T-helper 2 cell treated with Interferon-gamma antibody and Interleukin-4, amounts not matched to agents 100 ng/mL and 5 ng/mL, for 36 hours (primary cell): ENCODE measurements around the gene SHC3. TPM values are rescaled to one million over a fixed set of nuclear protein-coding genes. Genes with fewer than 3 reads are reported as not detected.

ENCODE experiments used
- intact Hi-C: fragments of 100-400 bp; cut with micrococcal nuclease; formaldehyde crosslinking; loops from one replicate; pipeline ENCODE4 v1.15.1; 2023
- total RNA-seq: library from RNA; stranded (reverse); gene quantifications from 2 replicates; pipeline ENCODE4 v1.2.3, GENCODE V29; 2022

SHC3 gene
- total RNA-seq, 1 donor from 2014 or later: not detected

DNA sequence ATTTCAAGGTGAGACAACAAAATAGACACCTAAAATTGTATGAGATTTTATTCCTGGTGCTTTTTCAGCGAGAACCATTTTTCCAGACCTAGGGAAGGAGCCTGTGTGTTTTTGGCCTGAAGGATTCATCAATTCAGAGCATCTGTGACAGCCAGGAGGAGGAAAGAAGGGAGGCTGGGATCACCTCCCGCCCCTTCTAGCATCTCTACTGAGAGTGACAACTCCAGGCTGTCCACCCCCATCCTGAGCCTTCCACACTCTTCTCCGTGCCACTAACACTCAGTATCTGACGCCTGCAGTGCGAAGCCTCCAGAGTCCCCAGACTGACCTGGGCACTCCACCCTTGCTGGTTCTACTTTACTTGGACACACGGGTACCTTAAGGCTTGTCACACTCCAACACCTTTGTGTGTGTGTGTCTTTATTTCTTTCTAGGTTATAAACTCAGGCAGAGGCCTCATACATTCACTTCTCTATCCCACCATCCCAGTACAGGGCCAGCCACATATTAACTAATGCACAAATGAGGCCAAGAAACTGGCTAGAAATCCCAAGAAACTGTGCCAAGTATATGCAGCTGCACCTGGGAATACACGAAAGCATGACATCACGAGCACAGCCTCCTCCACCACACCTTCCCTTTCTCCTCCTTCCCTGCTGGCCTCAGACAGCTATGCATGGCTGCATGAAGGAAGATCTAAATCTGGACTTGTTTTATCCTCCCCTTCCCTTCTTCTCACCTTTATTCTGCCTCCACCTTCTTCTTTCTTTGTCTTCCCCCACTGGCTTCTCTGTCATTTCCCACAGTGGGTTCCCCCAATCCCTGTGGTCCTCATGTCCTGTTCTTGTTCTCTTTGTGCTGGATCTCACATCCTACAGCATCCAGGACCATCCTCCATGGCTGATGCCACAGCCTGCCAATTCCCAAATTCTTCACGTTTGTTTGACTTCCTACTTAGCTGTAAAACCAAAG, 171.3 kb downstream of the SHC3 start:
- intact Hi-C loops: loop anchor here (10.0 kb wide), 1 partner anchor 1052 kb away; a partner anchor contains a TSS

DNA sequence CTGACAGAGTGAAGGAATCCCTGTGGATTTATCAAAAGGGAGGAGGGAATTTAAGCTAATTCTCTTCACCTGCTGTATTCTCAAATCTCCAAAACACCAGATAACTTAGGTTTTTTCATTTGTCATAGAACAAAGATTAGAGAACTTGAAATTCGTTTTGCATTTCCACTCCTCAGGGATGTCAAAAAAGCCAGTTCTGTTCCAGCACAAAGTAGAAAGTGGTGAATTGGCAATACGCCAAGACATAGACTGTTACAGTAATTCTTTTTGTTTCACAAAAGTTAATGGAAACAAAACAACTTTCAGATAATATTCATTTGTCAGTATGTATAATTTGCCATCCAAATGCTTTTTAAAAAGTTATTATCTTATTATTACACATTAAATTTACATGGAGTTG, 172.4 kb downstream of the SHC3 start:
- intact Hi-C loops: loop anchor here (10.0 kb wide), 1 partner anchor 1051 kb away; a partner anchor contains a TSS

DNA sequence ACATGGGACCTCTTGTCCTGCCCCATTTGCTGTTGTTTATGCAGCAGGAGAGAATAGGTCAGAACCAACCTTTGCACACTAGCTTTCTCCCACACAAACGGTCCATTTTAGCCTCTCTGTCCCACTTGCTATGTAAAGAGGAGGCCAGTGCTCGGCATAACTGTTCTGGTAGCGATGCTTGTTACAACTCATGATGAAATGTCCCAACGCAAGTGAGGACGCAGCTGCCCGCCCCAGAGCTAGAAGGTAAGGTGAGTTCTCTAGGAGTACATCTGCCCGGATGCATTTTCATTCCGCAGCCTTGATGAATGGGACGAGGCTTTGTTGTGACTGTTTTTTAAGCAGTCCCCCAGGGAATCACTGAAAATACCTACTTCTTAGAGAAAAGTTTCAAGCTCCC, 173.3 kb downstream of the SHC3 start:
- intact Hi-C loops: loop anchor here (10.0 kb wide), 1 partner anchor 1051 kb away; a partner anchor contains a TSS

DNA sequence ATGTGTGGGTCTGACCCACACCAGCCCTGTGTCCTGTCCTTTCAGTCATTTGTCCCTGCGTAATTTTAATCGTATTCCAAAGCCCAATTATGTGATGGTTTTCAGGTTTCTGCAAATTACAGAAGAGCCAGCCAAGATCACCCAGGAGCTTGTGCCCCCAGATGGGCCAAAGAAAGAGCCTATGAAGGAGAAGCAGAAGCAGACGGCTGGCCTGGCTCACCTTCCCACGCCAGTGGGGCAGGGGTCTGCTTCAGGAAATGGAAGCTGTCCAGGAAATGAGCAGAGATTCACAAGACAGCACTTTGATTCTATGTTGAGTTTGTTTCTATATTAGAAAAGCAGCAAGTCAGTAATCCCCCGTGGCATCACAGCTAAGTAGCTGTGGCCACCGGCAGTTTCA, 175.6 kb downstream of the SHC3 start:
- intact Hi-C loops: loop anchor here (10.0 kb wide), 1 partner anchor 1048 kb away; a partner anchor contains a TSS

DNA sequence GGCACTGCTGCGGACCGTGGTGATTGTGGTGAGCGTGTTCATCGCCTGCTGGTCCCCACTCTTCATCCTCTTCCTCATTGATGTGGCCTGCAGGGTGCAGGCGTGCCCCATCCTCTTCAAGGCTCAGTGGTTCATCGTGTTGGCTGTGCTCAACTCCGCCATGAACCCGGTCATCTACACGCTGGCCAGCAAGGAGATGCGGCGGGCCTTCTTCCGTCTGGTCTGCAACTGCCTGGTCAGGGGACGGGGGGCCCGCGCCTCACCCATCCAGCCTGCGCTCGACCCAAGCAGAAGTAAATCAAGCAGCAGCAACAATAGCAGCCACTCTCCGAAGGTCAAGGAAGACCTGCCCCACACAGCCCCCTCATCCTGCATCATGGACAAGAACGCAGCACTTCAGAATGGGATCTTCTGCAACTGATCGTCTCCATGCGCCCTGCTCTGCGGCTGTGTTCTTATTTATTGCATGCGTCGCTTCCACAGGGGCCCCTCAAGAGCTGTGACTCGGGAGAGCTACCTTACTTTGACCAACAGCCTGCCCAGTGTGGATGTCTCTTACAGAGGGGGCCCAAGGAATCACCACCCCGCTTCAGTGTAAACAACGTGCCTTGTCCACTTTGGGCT, 176.6 kb downstream of the SHC3 start:
- intact Hi-C loops: loop anchor here (1.0 to 10.0 kb wide), 3 partner anchors 341 to 1047 kb away; a partner anchor contains a TSS

DNA sequence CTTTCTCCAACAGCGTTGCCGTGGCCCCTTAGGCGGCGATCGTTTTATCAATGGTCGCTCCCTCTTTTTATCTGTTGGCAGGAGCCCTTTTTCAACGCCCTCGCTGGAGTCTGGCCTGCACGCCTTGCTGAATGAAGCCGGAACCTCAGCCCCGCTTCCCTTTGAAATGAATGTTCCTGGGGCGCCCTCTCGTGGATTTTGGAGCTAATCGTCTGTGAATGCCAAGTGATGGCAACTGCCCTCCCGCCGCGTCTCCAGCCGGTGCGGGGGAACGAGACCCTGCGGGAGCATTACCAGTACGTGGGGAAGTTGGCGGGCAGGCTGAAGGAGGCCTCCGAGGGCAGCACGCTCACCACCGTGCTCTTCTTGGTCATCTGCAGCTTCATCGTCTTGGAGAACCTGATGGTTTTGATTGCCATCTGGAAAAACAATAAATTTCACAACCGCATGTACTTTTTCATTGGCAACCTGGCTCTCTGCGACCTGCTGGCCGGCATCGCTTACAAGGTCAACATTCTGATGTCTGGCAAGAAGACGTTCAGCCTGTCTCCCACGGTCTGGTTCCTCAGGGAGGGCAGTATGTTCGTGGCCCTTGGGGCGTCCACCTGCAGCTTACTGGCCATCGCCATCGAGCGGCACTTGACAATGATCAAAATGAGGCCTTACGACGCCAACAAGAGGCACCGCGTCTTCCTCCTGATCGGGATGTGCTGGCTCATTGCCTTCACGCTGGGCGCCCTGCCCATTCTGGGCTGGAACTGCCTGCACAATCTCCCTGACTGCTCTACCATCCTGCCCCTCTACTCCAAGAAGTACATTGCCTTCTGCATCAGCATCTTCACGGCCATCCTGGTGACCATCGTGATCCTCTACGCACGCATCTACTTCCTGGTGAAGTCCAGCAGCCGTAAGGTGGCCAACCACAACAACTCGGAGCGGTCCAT, 177.4 kb downstream of the SHC3 start:
- intact Hi-C loops: loop anchor here (1.0 to 10.0 kb wide), 3 partner anchors 340 to 1046 kb away; a partner anchor contains a TSS

DNA sequence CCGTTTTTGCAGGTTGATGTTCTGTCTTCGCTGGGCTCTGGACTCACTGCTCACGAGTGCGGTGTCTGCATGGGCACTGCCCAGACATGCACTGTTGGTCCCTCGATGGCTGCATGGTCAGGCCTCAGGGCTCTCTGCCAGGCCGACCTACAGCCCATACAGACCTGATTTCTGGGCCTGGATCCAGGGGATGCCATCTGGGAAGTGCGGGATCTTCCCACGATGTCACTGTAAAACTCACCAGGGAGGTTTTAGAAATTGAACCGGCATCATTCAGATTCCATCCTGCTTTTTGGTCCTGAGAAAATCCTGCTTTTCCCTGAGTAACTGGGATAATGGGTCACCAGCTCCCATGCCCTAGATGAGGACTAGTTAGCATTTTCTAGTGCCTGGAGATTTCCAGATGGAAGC, 178.2 kb downstream of the SHC3 start:
- intact Hi-C loops: loop anchor here (2.0 to 10.0 kb wide), 2 partner anchors 340 to 1046 kb away; a partner anchor contains a TSS

DNA sequence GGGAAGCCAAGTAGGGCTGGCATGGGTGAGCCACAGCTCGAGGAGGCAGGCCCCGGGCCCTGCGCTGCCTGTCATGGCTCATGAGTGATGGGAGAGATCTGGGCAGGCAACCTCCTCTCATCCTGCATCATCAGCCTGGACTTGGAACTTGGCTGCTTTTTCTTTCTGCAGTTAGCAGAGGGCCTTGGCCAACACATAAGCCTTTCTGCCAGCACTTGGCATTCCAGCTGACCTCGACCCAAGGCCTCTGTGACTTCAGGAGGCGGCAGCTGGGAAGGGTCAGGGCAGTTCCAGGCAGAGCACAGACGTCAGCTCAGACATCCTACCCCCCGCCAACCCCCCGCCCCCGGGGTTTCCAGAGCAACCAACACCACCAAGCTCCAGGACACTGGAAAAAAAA, 179.7 kb downstream of the SHC3 start:
- intact Hi-C loops: no loop called here

DNA sequence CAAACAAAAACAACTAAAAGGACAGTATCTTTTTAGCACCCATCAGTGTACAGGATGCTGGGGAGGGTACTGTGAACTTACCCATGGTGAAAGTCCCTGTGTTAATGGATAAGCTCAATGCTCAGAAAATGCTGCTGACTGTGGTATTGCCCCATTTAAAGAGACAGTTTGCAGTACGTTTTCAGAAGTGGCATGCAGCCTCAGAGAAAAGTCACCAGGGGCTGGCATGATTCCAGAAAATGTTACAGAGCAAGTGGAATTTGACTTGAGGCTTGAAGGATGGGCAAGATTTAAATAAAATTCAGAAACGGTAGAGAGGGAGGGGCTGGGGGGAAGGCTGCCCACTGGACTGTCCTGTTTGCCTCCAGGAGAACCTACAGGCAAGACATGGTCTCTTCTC, 180.1 kb downstream of the SHC3 start:
- intact Hi-C loops: no loop called here

DNA sequence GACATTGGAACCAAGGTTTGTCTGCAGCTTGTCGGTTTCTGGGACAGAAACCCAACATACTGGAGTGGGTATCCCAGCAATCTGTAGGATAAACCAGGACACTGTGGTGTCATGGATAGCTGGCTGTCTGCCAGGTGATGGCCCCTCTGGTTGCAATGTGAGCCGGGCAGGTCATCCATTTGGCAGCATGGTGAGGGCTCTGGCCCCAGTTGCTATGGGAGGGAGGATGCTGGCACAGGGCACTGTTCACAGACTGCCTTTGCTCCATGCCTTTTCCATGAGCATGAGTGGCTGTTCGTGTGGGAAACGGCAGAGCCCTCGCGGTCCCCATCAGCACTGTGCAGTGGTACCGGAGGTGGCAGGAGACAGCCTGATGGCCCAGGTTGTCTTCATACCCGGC, 181.0 kb downstream of the SHC3 start:
- intact Hi-C loops: no loop called here

DNA sequence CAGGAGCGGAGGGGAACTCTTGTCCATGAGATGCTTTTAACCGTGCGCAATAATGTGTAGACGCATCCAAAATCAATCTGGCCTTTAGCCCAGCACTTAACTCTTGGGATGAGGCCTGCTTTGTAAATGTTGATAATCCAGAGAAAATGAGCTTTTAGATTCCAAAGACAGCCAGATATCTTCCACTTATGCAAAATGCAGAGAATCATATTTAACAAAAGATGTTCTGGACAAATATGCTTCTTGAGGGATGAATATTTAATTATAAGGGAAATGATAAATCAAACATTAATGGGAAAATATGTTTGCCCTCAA, 181.7 kb downstream of the SHC3 start:
- intact Hi-C loops: no loop called here

DNA sequence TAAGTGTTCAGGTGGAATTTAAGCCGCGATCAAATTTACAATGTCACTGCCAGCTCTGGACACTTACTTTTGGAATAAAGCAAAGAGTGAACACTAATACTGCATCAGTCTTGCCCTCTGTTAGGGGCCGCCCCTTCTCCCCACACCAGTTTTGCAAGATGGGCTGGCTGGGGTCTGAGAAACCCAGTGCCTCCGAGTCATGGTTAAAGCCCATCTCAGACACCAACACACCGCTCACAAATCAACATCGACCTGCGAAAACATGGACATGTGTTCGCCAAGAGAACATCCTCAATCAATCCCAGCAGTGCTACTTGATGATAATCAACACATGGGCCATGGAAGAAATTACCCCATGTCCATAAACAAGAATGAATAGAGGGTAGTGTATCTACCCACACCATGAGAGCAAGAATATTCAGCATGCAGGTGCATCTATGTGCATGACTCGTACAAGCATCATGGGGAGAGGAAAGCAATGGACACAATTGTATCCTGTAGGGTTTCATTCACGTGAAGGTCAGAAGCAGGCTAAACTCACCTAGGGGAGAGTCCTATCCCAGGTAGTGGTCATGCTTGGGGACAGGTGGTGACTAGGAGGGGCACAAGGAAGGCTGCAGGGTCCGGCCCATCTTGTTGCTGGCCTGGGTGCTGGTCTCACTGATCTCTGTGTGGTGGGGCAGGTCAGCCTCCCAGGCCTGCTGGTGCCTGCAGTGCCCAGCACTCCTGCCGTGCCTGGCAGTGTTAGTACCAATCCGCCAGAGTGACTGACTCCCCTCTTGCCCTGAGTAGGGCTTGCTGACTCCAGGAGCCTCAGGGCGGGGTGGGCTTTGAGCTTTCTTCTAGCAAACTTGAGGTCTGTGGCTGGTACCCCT, 182.3 kb downstream of the SHC3 start:
- intact Hi-C loops: no loop called here

DNA sequence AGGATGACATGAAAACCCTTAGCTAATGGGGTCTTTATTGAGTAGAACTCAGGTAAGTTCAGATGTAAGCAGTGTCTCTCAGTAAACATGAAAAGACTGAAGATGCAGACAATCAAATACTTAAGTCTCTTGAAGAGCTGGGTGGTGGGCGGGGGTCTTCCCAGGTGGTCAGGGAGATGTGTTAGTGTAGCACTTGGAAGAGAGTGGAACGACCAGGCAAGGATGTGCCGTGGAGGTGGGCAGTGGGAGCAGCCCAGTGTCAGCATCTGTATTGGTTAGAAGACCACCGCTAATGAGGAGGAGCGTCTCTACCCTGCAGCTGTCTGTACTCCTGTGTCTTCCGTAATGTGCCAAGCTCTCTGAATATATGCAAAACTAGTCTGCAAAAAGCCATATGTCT, 183.0 kb downstream of the SHC3 start:
- intact Hi-C loops: no loop called here

DNA sequence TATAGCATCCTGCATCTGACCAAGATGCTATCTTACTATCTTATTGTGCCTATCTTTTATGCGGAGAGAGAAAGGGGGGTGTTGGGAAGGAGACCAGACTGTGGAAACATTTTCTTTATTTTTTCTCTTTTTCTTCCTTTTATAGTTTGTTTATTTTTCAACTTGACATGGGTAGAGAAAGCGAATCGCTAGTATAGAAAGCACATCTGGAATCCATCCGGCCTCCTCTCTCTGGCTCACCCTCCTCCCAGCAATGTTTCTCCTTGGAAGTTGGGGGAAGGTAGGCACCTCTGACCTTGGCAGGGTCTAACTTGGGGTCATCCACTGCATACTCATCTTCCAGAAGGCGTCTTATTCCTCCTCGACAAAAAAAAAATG, 183.4 kb downstream of the SHC3 start:
- intact Hi-C loops: no loop called here

DNA sequence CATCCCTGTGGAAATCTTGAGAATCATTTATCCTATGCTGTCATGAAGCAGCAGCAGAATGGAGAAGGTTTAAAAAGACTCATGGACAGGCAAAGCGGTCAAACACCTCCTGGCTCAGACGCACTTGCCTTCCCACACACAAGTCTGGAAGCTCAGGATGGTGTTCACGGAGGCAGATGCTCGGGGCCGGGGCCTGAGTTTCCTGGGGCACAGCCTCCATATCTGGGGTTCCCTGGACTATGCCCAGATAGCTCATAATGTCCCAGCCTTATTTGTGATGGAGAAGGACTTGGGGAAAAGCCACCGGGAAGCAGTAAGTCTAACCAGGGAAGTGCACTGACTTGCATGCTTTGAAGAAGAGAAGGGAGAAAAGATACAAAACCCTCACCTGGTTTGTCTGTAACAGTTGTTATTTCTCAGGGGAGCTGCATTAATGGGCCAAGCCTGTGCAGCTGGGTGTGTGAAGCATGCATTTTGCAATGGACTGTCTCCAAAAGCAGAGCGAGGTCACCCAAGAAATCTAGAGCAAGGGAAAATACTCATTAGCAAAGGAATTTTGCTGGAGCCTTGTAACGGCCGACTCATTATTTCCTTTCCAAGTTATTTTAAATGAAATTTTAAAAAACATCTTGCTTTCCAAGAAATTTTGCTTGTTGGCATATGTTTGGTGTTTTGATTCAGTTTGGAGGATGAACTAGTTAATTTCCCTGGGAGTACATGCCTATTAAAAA, 184.0 kb downstream of the SHC3 start:
- intact Hi-C loops: loop anchor here (5.0 kb wide), 1 partner anchor 1022 kb away; the partner anchor contains the start of gene CDK20

DNA sequence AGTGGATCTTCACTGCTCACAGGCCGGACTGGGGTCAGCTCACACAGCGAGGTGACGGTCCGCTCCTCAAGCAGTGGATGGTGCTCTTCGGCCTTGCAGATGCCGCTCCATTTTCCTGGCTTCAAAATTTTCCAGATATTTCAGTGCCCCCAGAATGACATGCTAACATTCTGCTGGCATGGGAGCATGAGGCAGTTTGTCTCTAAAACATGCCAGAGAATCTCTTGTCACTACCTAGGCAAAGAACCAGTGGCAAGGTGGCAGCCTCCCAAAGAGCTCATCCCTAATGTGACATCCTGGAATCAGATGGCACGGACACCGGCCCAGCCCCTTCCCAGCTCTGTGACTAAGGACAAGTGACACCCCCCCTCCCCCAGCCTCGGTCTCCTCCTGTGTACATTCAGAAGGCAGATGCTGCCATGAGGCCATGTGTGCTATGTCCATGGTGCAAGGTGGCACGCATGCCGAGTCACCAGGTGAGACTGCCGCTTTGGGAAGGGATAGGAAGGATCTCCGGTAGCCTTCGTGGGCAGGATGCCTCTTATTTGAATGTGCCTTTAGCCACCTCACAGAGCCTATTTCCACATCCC, 184.7 kb downstream of the SHC3 start:
- intact Hi-C loops: loop anchor here (5.0 kb wide), 1 partner anchor 1022 kb away; the partner anchor contains the start of gene CDK20

DNA sequence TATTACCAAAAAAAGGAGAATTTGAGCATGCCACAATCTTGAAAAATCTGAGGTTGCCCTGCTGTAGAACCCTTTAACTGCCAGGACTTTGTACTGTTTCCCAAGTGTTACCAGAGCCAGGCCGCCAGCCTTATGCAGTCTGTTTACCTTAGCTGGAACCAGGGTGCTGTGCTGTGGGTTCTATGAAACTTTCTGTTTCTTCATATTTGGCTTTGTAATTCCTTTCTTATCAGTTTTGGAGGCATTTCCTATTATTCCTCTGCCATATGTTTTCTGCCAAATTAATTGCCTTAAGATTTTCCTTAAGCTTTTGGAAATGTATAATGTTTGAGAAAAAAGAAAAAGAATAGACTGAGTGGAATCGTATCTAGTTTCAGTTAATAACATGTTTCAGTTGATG, 185.3 kb downstream of the SHC3 start:
- intact Hi-C loops: loop anchor here (5.0 kb wide), 1 partner anchor 1021 kb away; the partner anchor contains the start of gene CDK20

DNA sequence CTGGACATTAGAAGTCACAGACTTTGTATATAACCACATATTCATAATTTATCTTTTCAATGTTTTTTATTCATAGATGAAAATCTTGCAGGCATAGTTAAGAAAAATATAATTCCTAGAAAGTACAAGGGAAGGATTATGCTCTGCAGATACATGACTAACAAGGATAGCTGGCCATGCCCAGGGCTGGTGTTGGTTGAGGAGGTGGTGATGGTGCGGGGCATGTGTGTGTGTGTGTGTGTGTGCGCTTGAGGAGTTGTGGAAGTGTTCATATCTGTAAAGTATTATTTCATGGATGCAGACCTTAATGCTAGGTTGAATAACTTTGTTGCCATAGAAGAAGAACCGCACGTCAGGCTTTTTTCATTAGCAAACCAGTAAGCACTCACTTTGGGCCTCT, 186.1 kb downstream of the SHC3 start:
- intact Hi-C loops: loop anchor here (5.0 kb wide), 1 partner anchor 1020 kb away; the partner anchor contains the start of gene CDK20
